ENCODE measurements around the gene PROKR1.
"Not testable (repeated sequence)": the region's sequence is repeated elsewhere in the genome, so short reads cannot be mapped to it uniquely, and the experiment has no call there.

Gene PROKR1

DNA sequence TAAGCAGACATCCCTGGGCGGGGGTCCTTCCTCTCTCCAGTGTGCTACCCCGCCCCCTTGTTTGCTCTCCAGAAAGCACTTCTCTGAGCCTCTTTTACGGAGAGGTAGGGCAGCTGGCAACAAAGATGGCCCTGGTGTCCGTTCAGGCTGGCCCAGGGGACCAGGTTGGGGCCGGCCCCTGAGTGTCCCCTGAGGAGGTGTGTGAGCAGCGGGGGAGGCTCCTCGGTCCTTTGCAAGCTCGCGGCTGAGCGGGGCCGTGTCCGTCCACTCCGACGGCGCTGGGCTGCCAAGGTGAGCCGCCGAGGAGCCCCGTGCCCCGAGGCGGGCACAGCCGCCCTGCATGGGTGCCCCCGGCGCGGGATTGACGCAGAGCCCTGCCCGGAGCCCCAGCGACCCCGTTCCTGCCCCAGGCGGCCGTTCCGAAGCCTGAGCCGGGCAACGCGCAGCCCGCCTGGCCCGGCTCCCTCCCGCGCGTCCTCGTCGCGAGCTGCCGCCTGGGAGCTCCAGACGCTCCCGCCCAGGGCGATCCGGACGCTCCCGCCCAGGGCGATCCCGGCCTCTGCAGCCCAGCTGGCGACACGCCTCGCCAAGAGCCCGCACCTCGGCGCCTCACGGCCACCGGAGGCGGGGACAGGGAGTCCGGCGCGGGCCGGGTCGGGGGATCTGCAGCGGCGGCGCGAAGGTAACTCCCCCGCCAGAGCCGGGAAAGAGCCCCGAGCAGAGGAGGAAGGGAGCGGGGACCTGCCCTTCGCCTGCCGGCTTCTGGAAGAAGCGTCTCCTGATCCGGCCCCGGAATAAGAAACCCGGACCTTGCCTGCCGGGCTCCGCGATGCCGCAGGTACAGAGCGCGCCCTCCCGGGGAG, at the start of gene PROKR1:
PROKR1 (plus strand) TSS at position 569 of the 863 bp plus-strand sequence. CDS start 2,243 bp downstream, outside the sequence.
- DNase-seq, result no peak

- DNase-seq, result no peak
Measured at GRCh38 chr2:68594041-68594440, 49.3 kb upstream of the PROKR1 start.

DNA sequence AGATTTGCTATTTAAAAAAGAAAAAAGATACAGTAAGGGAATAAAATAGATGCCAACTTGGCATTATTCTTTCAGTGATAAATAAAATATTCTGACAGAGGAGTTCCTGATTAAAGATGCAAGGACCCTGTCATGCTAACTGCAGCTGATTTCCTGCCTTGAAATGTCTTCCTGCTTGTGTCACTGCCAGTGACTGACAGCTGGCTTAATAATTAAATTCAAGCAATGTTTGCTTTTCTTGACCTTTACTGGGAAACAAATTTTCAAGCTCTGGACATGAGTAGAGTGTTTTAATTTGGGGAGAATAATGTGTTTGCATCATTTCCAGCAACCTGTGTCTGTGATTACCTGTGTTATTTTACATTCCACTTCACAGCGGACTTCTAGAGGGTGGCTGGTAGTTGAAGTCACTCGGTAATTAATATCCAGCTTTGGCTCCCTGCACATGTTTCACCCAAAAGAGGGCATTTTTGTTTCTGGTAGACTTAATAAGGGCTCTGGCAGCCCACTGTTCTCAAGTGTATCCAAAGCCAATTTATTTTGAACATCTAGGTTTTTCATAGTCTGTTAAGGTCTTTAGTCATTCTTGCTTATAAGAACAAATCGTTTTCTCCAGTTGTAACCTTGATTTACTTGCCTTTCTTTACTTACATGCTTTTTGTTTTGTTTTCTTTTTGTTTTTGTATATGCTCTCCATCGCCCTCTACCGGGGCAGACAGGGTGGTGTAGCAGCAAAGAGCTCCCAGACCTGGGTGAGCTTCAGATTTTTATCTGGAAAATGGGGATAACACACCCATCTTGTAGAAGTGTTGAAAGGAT, 48.5 kb upstream of the PROKR1 start:
- peak; percentile 82 for DNase-seq

- DNase-seq, result not testable (repeated sequence)
Measured at GRCh38 chr2:68595493-68595785, 47.9 kb upstream of the PROKR1 start.

DNA sequence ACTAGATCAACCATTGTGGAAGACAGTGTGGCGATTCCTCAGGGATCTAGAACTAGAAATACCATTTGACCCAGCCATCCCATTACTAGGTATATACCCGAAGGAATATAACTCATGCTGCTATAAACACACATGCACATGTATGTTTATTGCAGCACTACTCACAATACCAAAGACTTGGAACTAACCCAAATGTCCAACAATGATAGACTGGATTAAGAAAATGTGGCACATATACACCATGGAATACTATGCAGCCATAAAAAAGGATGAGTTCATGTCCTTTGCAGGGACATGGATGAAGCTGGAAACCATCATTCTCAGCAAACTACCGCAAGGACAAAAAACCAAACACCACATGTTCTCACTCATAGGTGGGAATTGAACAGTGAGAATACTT, 42.9 kb upstream of the PROKR1 start:
- DNase-seq, result not testable (repeated sequence)

DNA sequence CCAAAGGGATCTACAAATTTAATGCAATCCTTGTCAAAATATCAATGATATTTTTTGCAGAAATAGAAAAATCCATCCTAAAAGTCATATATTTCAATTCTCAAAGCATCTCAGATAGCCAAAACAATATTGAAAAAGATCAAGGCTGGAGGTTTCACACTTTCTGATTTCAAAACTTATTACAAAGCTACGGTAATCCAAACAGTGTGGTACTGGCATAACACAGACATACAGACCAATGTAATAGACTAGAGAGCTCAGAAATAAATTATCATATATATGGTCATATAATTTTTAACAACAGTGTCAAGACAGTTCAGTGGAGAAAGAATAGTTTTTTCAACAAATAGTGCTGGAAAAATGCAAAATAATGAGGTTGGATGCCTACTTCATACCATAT, 40.3 kb upstream of the PROKR1 start:
- no peak for DNase-seq

- DNase-seq, result no peak
Measured at GRCh38 chr2:68604077-68604476, 39.3 kb upstream of the PROKR1 start.

- no peak for DNase-seq
Measured at GRCh38 chr2:68605939-68606338, 37.4 kb upstream of the PROKR1 start.

- DNase-seq, result no peak
Measured at GRCh38 chr2:68606759-68607158, 36.6 kb upstream of the PROKR1 start.

- no peak for DNase-seq
Measured at GRCh38 chr2:68607837-68608236, 35.5 kb upstream of the PROKR1 start.

- no peak for DNase-seq
Measured at GRCh38 chr2:68612765-68613519, 30.4 kb upstream of the PROKR1 start.

GRCh38 chr2:68620772-68621171, 22.6 kb upstream of the PROKR1 start:
- DNase-seq, result no peak

DNA sequence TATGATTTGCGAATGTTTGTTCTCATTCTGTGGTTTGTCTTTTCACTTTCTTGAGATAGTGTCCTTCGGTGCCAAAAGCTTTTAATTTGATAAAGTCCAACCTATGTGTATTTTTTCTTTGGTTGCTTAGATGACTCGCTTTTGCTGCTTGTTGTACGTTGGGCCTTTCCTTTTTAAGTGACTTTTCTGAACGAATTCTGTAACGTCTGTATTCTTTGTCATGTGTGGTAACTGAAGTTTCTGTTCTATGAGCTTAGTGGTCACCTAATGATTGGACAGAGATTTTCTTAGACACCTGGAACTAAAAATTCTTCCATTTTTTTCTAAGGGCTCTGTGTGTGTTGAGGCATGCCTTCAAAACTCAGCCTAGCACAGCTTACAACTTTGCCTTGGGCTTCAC, 19.6 kb upstream of the PROKR1 start:
- DNase-seq, result no peak

DNA sequence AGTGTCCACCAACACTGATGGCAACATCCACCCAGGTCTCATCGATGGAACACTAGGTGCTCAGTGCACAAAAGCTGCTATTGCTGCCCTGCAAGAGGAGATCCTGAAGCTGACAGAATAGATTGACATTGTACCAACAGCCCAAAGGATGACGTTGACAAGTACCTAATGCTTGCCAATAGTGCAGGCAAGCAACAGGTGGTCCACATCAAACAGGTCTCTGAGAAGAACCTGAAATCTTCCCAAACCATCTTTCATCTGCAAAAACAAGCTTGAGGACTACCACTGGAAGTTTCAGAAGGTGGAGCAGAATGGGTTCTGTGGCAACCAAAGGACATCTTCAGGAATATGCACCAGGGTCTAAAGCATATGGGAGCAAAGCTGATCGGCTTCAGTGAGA, 15.8 kb upstream of the PROKR1 start:
- DNase-seq, result no peak

- DNase-seq, result no peak
Measured at GRCh38 chr2:68632021-68632420, 11.4 kb upstream of the PROKR1 start.

GRCh38 chr2:68637047-68637446, 6.3 kb upstream of the PROKR1 start:
- DNase-seq, result no peak

DNA sequence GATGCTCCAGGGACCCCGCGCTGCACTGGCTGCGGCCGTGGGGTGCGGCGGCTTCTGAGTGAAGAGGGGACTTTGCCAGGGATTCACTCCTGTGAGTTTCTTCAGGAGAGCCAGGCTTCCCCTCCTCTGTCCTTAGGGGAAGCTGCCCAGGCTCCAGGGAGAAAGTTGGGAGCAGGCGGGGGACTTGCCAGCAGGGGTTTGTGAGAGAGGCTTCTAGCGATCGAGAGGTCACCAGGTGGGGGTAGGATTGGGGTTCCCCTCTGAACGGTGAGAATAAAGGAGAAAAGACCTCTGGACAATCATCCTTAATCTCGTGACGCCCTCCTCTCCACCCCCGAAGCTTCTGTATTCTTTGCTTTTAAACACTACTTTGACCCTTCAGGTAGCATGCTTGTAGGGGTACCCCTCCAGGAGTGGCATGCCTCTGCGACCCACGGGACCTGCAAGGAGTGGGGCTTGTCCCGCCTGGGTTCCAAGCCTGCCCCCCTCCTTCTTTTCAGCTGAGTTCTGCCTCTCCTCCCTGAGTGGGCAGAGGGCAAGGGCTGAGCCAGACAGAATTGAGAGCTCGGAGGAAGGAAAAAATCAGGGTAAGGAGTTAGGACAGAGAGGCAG, 601 bp downstream of the PROKR1 start:
- no peak for DNase-seq

- DNase-seq, result no peak
Measured at GRCh38 chr2:68645523-68645922, 2.1 kb downstream of the PROKR1 start.

GRCh38 chr2:68646303-68646702, 2.9 kb downstream of the PROKR1 start:
- DNase-seq, result no peak

GRCh38 chr2:68650645-68651044, 7.3 kb downstream of the PROKR1 start:
- no peak for DNase-seq

DNA sequence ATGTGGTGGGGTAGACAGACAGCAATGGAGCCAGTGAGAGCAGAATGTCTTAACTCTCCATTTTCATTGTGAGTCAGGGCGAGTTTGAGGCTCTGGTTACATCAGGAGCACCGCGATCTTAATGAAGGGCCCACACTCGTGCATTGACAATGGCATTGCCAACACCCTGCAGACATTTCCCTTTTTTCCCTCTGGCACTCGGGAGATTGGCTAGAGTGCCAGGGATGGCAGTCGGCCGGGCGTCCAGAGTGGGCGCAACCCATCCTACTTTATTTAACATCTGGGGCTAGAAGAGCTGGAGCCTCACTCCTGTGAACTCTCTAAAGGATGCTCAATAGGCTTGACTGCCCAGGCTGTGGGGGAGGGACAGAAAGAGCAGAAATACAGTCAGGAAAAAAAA, 9.7 kb downstream of the PROKR1 start:
- no peak for DNase-seq

GRCh38 chr2:68653538-68653982, 10.2 kb downstream of the PROKR1 start:
- DNase-seq, result peak; percentile 68

GRCh38 chr2:68658266-68658665, 14.9 kb downstream of the PROKR1 start:
- no peak for DNase-seq

Data from activated effector memory CD4-positive, alpha-beta T cell treated with anti-CD3 and anti-CD28 coated beads, Interleukin-2, amount 50 U/mL, for 16 hours (primary cell).